Stimulated activated CD4-positive, alpha-beta T cell treated with anti-CD3 and anti-CD28 coated beads, Interleukin-12 subunit alpha, Interleukin-12 subunit beta, amount 100 ng/mL, for 48 hours (primary cell): ENCODE results near the gene NUF2.
"Not testable (repeated sequence)": the region's sequence is repeated elsewhere in the genome, so short reads cannot be mapped to it uniquely, and the experiment has no call there.

ENCODE experiments used
- DNase-seq, 3 donors: peaks; one replicate each; pipeline ENCODE4 v3.0.0-alpha.2; 2020; ENCODE audit warnings: low read depth in 2 of 3, low spot score in 1 of 3

The NUF2 gene

DNA sequence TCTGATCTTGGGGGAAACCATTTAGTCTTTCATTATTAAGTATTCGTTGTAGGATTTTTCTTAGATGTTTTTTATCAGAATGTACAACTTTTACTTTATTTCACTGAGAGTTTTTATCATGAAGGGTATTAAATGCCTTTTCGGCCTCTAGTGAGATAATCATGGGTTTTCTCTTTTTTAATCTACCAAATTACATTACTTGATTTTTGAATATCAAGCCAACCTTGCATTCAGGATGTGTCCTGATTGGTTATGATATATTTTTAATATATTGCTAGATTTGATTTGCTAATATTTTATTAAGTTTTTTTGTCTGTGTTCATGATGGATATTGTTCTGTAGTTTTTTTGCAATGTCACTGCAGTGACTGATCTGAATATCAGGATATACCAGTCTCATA is 9.4 kb downstream of the NUF2 start:
- DNase-seq = no peak

DNA sequence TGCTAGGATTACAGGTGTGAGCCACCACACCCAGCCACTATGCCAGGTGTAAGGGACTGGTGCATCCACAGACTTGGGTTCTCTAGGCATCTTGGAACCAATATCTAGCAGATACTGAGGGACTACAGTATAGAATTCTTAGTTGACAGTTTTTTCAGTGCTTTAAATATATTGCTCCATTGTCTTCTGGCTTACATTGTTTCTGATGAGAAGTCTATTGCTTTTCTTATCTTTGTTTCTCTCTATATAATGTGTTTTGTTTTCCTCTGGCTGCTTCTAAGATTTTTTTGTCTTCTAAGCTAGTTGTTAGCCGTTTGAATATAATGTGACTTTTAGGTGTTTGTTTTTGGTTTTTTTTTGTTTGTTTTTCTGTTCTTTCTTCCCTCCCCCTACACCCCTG is 13.5 kb downstream of the NUF2 start:
- no peak for DNase-seq

DNA sequence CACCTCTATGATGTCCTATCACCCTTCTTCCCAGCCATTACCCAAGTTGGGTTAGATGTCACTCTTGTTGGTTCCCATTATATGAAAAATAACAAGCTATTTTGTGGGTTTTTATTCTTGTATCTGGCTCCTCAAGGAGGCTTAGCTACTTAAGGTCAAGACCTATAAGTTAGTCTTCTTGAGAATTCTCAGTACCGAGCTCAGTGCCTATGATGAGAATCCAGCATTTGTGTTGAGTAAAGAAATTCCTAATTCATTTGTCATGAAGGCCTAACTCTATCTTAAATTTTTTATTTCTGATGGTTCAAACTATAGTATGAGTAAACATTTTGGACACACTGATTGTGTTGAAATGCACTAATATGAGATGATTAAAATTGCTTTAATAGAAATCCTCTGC is 15.9 kb downstream of the NUF2 start:
- DNase-seq = no peak

DNA sequence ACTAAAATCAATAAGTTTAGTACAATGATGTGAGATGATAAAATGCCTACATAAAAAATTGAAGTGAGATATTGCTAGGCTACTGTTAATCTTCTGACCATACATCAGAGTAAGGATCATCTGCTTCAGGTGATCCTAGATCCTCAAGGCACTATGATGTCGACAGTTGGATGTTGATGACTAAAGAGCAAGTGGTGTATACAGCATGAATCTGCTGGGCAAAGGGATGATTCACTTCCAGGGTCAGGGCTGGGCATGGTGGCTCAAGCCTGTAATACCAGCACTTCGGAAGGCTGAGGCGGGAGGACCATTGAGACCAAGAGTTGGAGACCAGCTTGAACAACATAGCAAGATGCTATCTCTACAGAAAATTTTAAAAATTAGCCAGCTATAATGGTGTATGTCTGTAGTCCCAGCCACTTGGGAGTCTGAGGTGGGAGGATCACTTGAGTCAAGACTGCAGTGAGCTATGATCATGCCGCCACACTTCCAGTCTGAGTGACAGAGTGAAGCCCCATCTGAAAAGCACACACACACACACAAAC is 24.6 kb downstream of the NUF2 start:
- no peak for DNase-seq

DNA sequence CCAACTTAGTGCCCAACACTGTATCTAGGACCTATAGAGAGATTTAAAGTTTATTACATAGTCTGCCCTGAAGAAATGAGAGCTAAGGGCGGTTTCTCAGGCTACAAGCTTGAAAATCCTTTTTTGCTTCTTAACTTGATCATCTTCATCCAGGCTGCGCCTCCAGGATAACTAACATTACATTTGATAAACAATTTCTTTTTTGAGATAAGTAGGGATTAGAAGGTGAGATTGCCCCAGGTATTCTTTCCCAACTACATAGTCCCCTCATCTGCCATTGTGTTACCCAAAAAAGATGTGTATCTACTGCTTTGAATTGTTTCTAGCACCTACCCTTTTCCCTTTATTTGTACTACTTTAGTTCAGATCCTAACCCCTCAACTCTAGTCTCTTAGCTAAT is 25.4 kb downstream of the NUF2 start:
- DNase-seq = no peak

DNA sequence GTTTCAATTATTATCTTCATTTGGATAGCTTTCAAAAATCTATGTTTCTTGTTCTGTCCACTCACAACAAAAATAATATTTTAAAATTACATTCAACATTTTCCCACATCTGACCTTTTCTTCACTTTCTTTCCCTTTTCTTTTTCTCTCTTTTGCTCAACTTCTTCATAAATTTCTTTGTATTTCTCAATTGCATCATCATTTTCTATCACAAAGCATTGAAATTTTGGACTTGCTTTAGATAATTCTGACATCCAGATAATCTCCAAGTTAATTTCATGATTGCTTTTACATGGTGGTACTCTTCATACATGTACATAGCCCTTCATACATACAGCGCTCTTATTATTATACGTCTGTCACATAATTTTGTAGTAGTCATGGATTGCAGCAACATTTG is 30.2 kb downstream of the NUF2 start:
- DNase-seq = no peak

DNA sequence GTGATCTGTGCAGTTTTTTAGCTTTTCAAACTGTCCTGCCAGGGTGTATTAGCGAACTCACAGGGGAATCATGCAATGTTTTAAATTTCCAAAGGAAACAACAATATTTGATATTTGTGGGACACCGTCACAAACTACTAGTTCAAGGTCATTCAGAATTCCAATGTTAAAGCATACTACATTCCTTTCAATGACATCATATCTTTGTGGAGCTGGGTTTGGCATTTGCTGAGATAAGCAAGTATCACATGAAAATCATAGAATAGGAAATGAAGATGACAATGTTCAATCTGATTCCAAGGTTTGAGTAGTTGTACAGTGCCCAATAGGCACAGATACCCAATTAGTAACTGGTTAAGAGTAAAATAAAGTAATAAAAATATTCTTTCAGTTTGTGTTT is 35.6 kb downstream of the NUF2 start:
- no peak for DNase-seq

DNA sequence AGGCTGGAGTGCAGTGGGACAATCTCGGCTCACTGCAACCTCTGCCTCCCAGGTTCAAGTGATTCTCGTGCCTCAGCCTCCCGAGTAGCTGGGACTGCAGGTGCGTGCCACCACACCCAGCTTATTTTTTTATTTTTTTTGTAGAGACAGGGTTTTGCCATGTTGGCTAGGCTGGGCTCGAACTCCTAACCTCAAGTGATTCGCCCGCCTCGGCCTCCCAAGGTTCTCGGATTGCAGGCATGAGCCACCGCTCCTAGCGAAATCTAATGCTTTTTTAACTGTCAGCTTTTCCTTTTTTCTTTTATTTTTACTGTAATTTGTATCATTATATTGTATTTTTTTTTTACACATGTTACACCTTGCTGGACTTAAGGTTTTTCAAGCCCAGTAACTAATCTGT is 36.4 kb downstream of the NUF2 start:
- DNase-seq = not testable (repeated sequence)

DNA sequence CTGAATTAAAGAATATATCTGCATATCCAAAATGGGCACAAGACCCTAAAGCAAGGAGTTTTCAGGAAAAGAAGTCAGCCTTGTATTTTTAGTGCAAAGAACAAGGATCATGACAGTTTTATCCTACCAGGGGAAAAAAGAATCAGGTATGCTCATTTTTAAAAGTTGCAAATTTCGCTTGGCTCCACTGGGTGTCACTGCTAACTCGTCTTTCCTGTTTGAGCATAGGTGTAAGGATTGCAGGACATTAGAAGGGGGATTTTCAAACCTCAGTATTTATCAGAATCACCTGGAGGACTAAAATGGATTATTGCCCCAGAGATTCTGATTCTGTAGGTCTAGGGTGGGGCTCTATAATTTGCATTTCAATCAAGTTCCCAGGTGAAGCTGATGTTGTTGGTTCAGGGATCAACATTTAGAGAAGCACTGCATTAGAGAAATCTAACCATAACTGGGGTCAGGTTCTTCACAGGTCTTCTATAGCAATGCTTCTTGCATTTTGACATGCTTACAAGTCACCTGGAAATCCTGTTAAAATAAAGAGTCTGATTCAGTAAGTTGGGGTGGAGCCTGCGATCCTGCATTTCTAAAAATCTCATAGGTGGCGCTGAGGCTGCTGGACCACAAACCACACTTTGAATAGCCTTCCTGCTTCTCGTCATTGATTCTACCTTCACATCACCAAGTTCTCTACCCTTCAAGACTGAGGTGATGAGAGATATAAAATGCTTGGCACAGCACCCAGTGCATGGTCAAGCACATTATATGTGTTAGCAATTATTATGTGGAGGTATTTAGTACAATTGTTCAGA is 39.6 kb downstream of the NUF2 start:
- no peak for DNase-seq

DNA sequence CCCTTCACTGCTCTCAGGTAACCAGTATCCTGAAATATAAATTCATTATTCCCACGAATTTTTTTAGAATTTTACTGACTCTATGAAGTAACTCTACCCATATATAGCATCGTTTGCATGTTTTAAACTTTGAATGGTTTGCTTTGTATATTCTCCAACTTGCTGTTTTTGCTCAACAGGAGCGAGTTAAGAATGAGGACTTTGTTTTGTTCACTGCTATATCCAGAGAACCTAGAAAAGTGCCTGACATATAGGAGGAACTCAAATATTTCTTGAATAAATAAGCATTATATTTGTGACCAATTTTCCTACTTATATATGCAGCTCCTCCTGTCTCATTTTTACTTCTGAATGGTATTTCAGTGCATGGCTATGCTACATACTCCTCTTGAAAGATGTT is 43.4 kb downstream of the NUF2 start:
- DNase-seq = no peak

DNA sequence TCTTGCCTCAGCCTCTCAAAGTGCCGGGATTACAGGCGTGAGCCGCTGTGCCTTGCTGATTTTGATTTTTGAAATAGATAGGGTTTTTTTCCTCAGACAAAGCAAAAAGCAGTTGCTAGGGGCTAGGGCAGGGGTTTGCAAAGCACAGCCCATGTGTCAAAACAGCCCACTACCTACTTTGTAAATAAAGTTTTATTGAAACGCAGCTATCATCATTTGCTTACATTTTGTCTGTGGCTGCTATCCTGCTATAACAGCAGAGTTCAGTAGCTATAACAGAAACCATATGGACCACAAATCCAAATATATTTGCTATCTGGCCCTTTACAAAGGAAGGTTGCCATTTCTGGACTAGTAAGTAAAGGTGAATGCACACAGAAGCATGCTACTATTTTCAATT is 44.8 kb downstream of the NUF2 start:
- DNase-seq = no peak

DNA sequence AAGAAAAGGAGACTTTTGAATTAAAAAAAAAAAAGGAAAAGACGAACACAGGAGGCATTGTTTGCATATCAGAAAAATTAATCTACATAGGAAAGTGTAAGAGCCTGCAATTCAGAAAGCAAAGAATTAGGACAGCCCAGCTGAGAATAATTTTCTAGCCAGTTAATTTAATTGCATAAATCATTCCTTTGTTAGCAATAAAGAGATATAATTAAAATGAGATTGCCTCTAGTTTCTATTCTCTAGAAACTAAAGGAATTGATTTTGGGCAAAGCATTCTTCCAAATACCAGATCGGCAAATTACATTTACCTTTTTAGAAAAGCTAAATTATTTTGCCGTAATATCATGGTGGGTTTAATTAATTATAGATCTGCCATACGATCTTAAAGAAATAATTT is 46.0 kb downstream of the NUF2 start:
- no peak for DNase-seq

DNA sequence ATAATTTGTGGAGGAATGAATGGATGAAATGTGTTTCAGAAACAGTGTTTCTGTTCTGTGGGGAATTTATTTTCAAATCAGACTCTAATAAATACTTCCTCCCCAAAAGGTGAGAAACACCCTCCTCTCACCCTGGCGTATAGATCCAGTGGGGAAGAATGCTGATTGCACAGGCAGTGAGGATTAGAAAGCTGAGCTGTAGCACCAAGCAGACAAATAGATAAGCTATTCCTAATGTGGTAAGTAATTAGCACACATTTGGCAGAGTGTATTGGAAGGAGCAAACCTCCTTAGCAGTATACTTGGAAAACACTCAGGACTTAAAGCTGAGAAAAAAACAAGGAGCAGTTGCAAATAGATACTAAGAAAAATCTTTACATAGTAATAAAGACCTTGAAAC is 50.8 kb downstream of the NUF2 start:
- DNase-seq = no peak

DNA sequence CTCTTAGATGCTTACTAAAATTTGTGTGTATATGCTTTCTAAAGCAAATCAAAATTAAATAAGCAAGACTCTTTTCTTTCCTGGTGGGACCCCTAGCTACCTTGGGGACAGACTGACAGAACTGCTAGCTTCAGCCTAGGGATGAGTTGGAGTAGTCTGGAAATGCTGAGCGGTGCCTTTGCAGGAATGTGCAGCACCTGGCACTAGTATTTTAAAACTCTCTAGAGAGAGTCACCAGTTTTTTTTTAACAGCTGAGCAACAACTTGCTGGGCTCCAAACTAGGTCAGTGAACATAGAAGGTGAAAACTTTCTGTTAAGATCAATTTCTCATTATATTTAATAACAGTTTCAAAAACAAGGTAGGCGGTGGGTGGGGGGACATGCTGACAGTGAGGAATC is 56.8 kb downstream of the NUF2 start:
- no peak for DNase-seq

DNA sequence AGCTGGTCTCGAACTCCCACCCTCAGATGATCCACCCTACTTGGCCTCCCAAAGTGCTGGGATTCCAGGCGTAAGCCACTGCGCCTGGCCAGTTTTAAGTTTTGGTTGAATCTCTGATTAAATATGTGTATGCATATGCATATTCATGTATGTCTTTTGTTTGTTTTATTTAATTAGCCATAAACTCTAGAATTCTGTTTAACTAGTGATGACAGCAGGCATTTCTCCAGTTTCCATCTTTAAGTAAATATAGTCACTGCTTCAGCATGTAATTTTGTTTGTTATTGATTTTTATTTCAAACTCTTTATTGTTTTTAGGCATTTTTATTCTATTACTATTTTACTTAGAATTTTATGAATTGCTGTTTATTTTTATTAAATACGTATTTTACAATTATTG is 58.0 kb downstream of the NUF2 start:
- DNase-seq = no peak

DNA sequence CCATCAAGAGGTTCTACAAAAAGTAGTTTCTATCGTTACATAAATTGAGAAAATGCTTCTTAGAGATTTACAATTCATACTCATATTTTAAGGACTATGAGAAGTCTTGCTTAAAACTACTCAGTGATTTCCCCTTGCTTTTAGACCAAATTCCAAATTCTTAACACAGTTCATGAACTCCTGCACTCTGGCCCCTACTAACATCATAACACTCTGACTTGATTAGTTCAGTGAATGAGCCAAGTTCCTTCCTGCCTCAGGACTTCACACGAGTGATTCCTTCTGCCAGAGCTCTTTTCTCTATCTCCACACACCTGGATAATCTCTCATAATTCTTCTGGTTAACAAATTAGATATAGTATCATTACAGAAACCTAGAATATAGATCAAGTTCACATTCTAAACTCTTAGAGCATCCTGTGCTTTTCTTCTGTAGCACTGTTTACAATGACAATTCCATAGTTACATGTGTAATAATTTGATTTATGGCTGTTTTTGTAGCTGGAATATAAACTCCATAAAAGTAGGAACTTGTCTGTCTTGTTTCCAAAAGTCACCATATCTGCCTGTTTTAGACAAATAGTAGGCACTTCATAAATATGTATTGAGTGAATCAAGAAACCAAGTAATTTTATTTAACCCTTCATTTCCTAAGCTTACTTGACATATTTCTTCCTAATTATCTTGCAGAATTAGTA is 59.9 kb downstream of the NUF2 start:
- DNase-seq = no peak

DNA sequence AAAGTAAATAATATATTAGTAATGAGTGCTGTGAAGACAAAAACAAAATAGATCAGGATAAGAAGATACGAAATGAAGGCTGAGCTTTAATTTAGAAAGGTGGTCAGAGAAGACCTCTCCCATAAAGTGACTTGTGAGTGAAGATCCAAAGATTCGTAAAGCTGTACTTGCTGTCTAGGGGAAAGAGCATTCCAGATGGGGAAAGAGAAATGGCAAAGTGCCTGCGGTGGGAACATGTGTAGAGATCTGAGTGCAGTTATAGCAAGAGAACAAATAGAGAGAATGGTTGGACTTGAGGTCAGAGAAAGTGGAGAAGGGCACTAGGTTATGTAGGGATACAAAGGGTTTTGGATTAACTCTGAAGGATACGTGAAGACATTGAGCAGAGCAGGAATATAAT is 60.6 kb downstream of the NUF2 start:
- DNase-seq = no peak

DNA sequence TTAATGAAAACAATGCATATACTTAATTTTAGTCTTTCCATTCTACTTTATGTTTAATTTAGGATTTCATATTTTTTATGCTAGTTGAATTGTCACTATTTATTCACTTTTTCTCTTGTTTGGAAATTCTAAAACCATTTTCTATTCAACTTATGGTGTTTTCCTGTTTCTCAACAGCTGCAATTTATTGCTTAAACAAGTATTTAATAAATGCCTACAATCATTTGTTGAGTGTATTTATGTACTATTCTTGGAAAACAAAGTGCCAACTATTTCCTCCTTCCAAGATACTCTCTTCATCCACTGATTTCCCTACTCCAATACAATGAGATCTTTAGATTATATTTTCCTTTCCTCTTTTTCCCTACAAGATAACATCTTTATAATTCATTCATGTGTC is 65.4 kb downstream of the NUF2 start:
- no peak for DNase-seq

DNA sequence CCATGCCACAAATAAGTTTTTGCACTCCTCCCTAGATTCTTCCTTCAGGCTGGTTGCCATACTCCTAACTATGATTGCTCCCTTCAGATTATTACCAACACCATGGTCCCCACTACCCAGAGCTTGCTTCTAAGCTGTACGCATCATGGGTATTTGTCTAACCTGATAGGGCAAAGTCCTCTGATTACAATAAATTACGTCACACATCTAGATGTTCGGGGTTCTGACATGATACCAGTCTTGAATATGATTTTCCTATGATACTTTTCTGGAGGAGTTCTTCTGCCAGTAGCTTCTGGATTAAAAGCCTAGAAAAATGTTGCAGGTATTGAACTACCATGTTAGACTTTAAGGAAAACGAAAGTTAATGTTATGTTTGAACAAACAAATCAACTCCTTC is 67.2 kb downstream of the NUF2 start:
- DNase-seq = no peak

DNA sequence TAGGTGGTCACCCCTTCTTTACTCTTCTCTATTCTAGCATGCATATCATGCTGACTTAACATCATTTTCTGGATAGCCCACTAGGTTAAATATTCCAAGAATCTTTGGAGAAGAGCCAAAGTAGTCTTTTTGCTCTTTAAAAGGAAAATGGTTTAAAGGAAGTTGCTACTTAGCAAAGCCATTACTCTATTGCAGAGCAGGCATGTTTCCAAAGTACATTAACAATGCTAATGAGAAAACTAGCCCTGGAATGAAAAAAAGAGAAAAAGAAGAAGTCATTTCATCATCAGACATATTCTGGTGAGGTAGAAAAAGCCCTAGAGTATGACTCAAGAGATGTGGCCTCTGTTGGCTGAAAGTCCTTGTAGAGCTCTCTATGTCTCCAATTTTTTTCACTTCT is 74.0 kb downstream of the NUF2 start:
- no peak for DNase-seq

DNA sequence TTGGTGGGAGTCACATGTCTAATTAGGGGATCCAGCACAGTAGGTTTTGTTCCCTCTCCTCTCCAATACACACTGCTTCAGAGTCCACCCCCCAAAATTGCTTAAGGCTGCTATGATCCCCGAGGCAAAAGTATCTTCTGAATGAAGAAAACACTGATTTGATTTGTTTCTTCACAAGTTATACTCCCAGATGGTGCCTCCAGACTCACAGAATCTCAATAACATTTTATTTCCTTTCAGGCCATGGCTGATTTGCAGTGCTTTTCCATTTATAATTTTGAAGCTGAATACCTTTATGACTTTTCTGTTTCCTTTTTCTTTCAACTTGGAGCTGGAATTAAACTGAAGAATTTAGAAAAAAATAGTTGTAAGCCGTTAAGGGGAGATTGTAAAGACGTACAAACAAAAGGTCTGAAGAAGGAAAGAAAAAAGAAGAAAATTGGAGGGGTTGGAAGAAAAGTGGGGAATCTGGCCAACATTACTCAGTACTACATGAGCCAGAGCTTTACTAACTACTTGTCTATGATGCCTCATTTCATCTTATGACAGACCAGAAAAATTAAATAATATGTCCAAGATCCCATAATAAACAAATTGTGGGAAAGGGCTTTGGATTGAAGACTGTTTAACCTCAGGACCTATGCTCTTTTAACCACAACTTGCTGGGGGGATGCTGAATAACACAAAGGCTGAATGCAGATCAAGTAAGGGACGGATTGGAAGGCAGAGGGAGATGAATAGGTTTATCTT is 75.9 kb downstream of the NUF2 start:
- no peak for DNase-seq

DNA sequence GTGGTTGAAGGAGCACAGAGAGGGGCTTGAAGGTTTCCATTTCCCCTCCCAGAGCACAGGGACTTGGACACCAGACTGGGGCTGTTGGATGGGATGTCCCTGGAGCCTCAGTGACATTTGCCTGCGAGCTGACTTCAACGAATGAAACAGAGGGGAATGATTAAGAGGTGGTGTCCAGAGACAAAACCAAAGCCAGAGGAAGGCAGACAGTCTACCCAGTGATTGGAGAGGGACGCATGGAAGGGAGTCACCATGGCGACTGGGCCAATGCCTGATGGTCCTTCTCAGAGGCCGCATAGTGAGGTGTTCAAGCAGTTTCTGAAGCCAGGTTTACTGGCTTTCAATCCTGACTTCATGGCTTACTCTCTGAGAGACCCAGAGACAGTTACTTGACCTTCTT is 77.2 kb downstream of the NUF2 start:
- DNase-seq = no peak
